ENCODE data around the gene ZNRF2. TPM values are rescaled to one million over a fixed set of nuclear protein-coding genes. Genes with fewer than 3 reads are reported as not detected.

The ZNRF2 gene
- total RNA-seq, 2 experiments from 2014 or later: 20.4 to 23.6 TPM

GRCh38 chr7:30309302-30309701 lies 24.9 kb downstream of the ZNRF2 start:
- no peak overlapping the region for H3K4me3 Mint-ChIP-seq
- intact Hi-C loops (cut with DNase I, micrococcal nuclease): loop anchor here in 1 of 2 experiments (2.0 to 5.0 kb wide), 2 partner anchors 13 to 38 kb away; no protein-coding TSS in a partner anchor
- no peaks in the 10 kb centered on the region for H3K36me3 Mint-ChIP-seq (ENCODE audit: low read depth)
- no peaks in the 10 kb centered on the region for H3K27me3 Mint-ChIP-seq
- Histone ChIP-seq H3K36me3 (ENCODE audit: insufficient read depth, low read length) (no peaks in the 10 kb centered on the region), H3K27ac (ENCODE audit: low read depth in 1 of 2, low read length in 2 of 2) (no peak overlapping the region), H3K4me1 (ENCODE audit: insufficient read depth, low read length) (peaks cover 6% of the 10 kb centered on the region), H3K27me3 (ENCODE audit: control insufficient read depth in 1 of 2, insufficient read depth in 2 of 2, low read length in 2 of 2) (no peaks in the 10 kb centered on the region), H3K4me3 (ENCODE audit: low read length) (no peak overlapping the region), H3K9me3 (ENCODE audit: control insufficient read depth in 1 of 2, insufficient read depth in 1 of 2, low read length in 2 of 2) (no peaks in the 10 kb centered on the region)
- no peak overlapping the region for H3K27ac Mint-ChIP-seq
- ATAC-seq (ENCODE audit: poor library complexity): no peak
- H3K9me3 Mint-ChIP-seq: no peaks in the 10 kb centered on the region
- TF ChIP-seq CTCF (IDR thresholded peaks at IDR 0.05): no peak
- ChIA-PET CTCF (interaction anchor here (1.2 to 1.9 kb wide), 2 partner anchors 13 to 39 kb away, joined by 3 to 5 read pairs; no protein-coding TSS in a partner anchor), POLR2A (no interaction called here)
- peaks cover 82% of the 10 kb centered on the region for H3K4me1 Mint-ChIP-seq (ENCODE audit: low read depth)
- DNase-seq: no peak

- no peak overlapping the region for H3K4me3 ChIP-seq (ENCODE audit: low read length)
- Mint-ChIP-seq H3K4me3 (no peak overlapping the region), H3K36me3 (ENCODE audit: low read depth) (no peaks in the 10 kb centered on the region), H3K27me3 (no peaks in the 10 kb centered on the region), H3K27ac (no peak overlapping the region), H3K9me3 (no peaks in the 10 kb centered on the region), H3K4me1 (ENCODE audit: low read depth) (peaks cover 81% of the 10 kb centered on the region)
- no peaks in the 10 kb centered on the region for H3K27me3 ChIP-seq (ENCODE audit: control insufficient read depth in 1 of 2, insufficient read depth in 2 of 2, low read length in 2 of 2)
- H3K4me1 ChIP-seq (ENCODE audit: insufficient read depth, low read length): peaks cover 6% of the 10 kb centered on the region
- ChIA-PET POLR2A (no interaction called here), CTCF (interaction anchor here (1.2 to 1.9 kb wide), 2 partner anchors 13 to 38 kb away, joined by 3 to 5 read pairs; no protein-coding TSS in a partner anchor)
- H3K36me3 ChIP-seq (ENCODE audit: insufficient read depth, low read length): no peaks in the 10 kb centered on the region
- DNase-seq (no peak), ATAC-seq (ENCODE audit: poor library complexity) (no peak)
- H3K27ac ChIP-seq (ENCODE audit: low read depth in 1 of 2, low read length in 2 of 2): no peak overlapping the region
- no peaks in the 10 kb centered on the region for H3K9me3 ChIP-seq (ENCODE audit: control insufficient read depth in 1 of 2, insufficient read depth in 1 of 2, low read length in 2 of 2)
- TF ChIP-seq CTCF (IDR thresholded peaks at IDR 0.05): no peak
- intact Hi-C loops (cut with DNase I, micrococcal nuclease): loop anchor here in 1 of 2 experiments (2.0 to 5.0 kb wide), 2 partner anchors 13 to 37 kb away; no protein-coding TSS in a partner anchor
Measured at GRCh38 chr7:30309842-30310435, 25.5 kb downstream of the ZNRF2 start.

- H3K4me3 ChIP-seq (ENCODE audit: low read length): no peak overlapping the region
- no peak for DNase-seq
- TF ChIP-seq CTCF (IDR thresholded peaks at IDR 0.05): no peak
- ChIA-PET POLR2A (no interaction called here), CTCF (interaction anchor here (3.4 kb wide), 1 partner anchor 11 kb away, joined by 13 read pairs; no protein-coding TSS in a partner anchor)
- no peaks in the 10 kb centered on the region for H3K27me3 Mint-ChIP-seq
- H3K27me3 ChIP-seq (ENCODE audit: control insufficient read depth in 1 of 2, insufficient read depth in 2 of 2, low read length in 2 of 2): no peaks in the 10 kb centered on the region
- H3K4me1 ChIP-seq (ENCODE audit: insufficient read depth, low read length): peaks cover 6% of the 10 kb centered on the region
- no peak overlapping the region for H3K27ac ChIP-seq (ENCODE audit: low read depth in 1 of 2, low read length in 2 of 2)
- no peaks in the 10 kb centered on the region for H3K9me3 Mint-ChIP-seq
- H3K9me3 ChIP-seq (ENCODE audit: control insufficient read depth in 1 of 2, insufficient read depth in 1 of 2, low read length in 2 of 2): no peaks in the 10 kb centered on the region
- H3K4me3 Mint-ChIP-seq: no peak overlapping the region
- no peaks in the 10 kb centered on the region for H3K36me3 Mint-ChIP-seq (ENCODE audit: low read depth)
- no peak overlapping the region for H3K27ac Mint-ChIP-seq
- no peak for ATAC-seq (ENCODE audit: poor library complexity)
- no peaks in the 10 kb centered on the region for H3K36me3 ChIP-seq (ENCODE audit: insufficient read depth, low read length)
- peaks cover 78% of the 10 kb centered on the region for H3K4me1 Mint-ChIP-seq (ENCODE audit: low read depth)
- intact Hi-C loops (cut with DNase I, micrococcal nuclease): no loop called here
Measured at GRCh38 chr7:30310674-30311362, 26.4 kb downstream of the ZNRF2 start.

All from CD4-positive, alpha-beta T cell (primary cell).